GM19351 (cell line): ENCODE results near the gene PAWR.
"Not testable (repeated sequence)": the region's sequence is repeated elsewhere in the genome, so short reads cannot be mapped to it uniquely, and the experiment has no call there.

Source experiments
- ATAC-seq: cut with Tn5 transposase; IDR thresholded peaks from one replicate; pipeline ENCODE4 v1.9.1; 2021; ENCODE audit warnings: mild to moderate bottlenecking, moderate library complexity; ENCODE audit not compliant: unreplicated experiment

PAWR gene

DNA sequence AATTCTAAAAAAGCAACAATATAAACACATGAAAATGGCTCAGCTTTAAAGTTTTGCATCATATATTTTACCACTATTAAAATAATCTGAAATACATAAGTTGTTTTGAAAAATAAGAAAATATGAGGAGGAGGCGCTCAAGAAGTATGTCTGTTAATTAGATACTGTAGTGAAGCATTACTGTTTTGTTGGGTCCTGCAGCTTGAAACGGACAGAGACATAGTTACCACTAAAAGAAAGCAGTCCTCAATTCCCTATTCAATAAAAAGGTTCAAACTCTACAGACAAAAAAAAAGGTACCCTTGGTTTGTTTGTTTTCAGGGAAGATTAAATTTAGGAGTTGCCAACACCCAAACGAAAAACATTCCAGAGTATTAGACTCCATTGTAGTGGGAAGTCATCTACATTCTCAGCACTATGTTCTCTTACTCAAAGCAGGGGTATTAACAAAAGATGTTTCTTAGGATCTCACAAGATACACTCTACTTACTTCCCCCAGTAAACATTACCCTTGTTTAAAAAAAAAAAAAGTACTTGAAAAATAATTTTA, 3.0 kb downstream of the PAWR start:
- ATAC-seq, result no peak

- ATAC-seq, result no peak
Measured at GRCh38 chr12:79686171-79686570, 4.6 kb downstream of the PAWR start.

DNA sequence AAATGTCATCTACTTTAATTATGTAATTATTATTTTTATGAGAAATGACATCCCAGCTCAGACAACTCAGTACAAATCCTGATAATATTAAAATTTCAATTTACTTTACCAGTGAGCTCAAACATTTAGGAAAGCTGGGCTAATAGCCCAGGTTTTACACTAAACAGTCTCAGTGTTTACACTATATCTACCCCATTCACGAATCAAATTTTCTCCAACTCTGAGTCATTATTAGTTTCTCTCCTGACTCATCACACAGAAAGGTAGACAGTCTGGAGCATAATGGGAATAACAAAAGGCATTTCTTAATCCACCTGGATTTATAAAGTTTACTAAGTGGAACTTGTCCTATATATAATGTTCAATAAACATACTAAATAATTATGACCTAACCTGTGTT, 5.7 kb downstream of the PAWR start:
- no peak for ATAC-seq

GRCh38 chr12:79684338-79684737, 6.4 kb downstream of the PAWR start:
- not testable (repeated sequence) for ATAC-seq

- no peak for ATAC-seq
Measured at GRCh38 chr12:79682593-79682992, 8.2 kb downstream of the PAWR start.

GRCh38 chr12:79681008-79681590, 9.7 kb downstream of the PAWR start:
- no peak for ATAC-seq

GRCh38 chr12:79680051-79680450, 10.7 kb downstream of the PAWR start:
- ATAC-seq, result no peak

GRCh38 chr12:79678306-79678705, 12.5 kb downstream of the PAWR start:
- ATAC-seq, result no peak

- no peak for ATAC-seq
Measured at GRCh38 chr12:79677672-79678071, 13.1 kb downstream of the PAWR start.

DNA sequence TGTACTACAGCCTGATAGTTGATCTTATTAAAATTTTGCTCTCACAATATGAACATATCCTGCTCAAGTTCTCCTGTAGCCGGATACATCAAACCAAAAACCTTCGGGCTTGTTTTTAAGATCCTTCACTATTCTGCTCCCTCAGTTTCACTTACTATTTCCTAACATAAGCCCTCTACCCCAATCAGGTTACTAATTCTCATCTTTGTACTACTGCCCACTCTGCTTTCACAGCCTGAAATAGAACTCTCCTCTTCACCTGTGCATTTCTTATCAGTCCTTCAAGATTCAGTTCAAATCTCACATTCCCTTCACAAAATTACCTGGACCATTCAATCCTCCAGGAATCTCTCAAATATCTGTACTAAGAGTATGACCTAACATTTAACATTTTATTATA, 14.2 kb downstream of the PAWR start:
- no peak for ATAC-seq

- ATAC-seq, result peak; percentile 52
Measured at GRCh38 chr12:79674629-79675028, 16.1 kb downstream of the PAWR start.

GRCh38 chr12:79673354-79673753, 17.4 kb downstream of the PAWR start:
- no peak for ATAC-seq

GRCh38 chr12:79668113-79668512, 22.7 kb downstream of the PAWR start:
- no peak for ATAC-seq

- ATAC-seq, result no peak
Measured at GRCh38 chr12:79665212-79665887, 25.4 kb downstream of the PAWR start.

- ATAC-seq, result no peak
Measured at GRCh38 chr12:79664518-79664917, 26.2 kb downstream of the PAWR start.

GRCh38 chr12:79662046-79662811, 28.5 kb downstream of the PAWR start:
- peak; percentile 58 for ATAC-seq

DNA sequence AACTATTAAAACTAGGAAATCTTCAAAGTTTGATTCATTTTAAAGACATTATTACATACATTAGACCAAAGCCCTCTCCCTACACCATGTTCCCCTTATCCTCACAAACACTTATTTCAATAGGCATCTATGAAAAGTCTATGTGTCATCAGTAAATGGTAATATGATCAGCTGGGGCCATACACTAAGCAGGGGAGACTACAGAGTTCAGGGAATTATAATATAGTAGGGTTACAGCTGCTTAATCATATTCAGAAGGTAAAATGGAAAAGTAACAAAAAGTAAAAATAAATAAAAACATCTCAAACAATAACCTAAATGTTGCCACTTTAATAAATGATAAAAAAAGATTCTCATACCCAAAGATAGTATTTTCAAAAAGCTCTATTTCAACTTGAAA, 29.1 kb downstream of the PAWR start:
- no peak for ATAC-seq

- no peak for ATAC-seq
Measured at GRCh38 chr12:79659961-79660431, 30.8 kb downstream of the PAWR start.

DNA sequence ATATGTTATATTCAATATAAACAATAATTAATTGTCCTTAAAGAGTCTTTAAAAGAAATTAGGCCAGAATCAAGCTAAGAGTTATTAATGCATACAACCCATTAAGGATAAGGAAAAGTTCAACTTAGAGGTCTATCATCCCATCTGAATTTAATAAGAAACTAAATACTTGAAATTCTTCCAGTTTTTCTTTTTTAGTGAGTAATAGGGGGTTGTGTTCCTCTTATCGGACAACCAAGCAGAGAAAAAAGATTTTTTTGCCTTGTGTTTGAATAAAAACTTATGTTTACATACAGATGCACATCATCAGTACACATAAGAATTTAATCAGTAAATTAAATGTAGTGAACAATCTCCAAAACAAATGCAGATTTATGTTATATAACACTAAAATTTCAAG, 32.5 kb downstream of the PAWR start:
- no peak for ATAC-seq

- no peak for ATAC-seq
Measured at GRCh38 chr12:79657136-79657535, 33.6 kb downstream of the PAWR start.

GRCh38 chr12:79655036-79655435, 35.7 kb downstream of the PAWR start:
- no peak for ATAC-seq

DNA sequence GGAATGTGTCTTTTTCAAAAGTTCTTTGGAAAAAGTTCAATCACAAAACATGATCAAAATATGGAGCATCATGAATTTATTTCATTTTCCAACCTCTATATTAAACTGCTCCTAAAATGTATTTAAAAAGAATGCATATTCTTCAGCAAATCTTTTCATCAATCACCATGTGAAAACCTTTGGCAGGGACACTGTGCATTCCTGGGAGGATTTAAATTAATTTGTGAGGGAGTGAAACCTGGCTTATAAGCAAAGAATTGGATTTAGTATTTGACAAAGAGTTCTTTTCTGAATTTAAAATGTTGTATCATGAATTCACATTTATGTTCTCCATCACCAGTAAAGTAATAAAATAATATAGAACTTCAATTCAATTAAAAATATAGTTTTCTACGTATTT, 38.2 kb downstream of the PAWR start:
- no peak for ATAC-seq
